ENCODE measurements around the gene FAM241A. TPM values are rescaled to one million over a fixed set of nuclear protein-coding genes. Genes with fewer than 3 reads are reported as not detected.

The FAM241A gene
- total RNA-seq: 1.6 and 2.0 TPM in 2 replicates

GRCh38 chr4:112145326-112145789, at the start of gene FAM241A:
Gene FAM241A, plus strand, starts transcription at chr4:112145454. Its CDS starts 127 bp downstream, at chr4:112145581.

DNA sequence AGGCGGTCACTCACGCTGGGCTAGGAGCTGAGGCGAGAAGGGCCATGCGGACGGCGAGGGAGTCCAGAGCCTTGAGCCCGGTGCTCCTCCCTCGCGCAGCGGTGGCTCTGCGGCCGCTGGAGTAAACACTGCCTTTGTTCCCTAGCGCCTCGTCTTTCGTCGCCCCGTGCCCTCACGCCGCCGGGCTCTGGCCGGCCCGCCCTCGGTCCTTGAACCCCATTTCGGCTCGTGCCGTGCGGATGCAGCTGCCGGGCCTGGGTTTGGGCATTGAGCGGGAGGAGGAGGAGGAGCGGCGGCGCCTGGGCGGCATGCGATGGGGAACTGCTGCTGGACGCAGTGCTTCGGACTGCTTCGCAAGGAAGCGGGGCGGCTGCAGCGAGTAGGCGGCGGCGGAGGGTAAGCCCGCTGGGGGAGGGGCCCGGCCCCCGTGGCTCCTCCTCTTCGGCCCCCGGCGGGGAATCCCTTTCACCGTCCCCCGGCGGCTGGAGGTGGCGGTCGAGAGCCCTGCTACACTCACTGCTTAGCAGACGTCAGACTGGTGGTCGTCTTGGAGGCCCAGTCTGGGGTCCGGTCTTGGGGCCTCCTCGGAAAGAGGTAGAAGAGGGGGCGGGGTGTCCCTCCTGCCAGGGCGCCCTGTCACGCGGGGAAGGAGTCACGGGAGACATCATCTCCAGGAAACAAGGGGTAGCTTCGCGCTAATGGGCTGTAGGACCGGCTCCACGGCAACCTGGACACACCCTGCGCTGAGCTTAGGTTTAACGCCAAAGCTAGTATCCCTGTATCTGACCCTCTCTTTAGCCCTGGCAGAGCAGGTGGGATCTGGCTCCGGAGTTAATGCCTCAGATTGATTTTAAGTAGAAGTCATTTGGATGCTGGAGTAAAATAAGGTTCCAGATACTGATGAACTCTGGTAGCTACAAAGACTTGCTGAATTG, 86.8 kb downstream of the FAM241A start, which contains the start of gene AP1AR:
Gene AP1AR (plus strand): TSS at position 9 of the 935 bp plus-strand sequence. CDS start 305 bp downstream, at position 314.

Other genes with a start within 250 kb of the FAM241A start
- 7.4 and 10.0 TPM in 2 replicates for gene AP1AR, start 86.3 kb downstream of the FAM241A start, total RNA-seq
- gene TIFA, start 140.4 kb downstream of the FAM241A start, total RNA-seq: 2.7 and 5.5 TPM in 2 replicates
- 6.1 and 19.7 TPM in 2 replicates for gene ALPK1, start 151.9 kb downstream of the FAM241A start, total RNA-seq

All from pericardium fibroblast (primary cell).